Right lobe of liver (tissue), 4 donors: ENCODE data around the gene HBQ1.

ENCODE experiments used
- POLR2A ChIP-seq: fragments of 450-650 bp; IDR thresholded peaks from one replicate; pipeline ENCODE4 v1.6.1; 2017; ENCODE audit warnings: antibody characterized with exemption, mild to moderate bottlenecking
- TF ChIP-seq, protein P1 (sequence below), 4 donors: fragments of 200-600 bp in 3 of 4; fragments of 450-650 bp in 1 of 4; IDR thresholded peaks; one replicate each; pipeline versions ENCODE4 v1.5.1 to v1.8.0; 2016 to 2022; ENCODE audit warnings: antibody characterized with exemption in 4 of 4, mild to moderate bottlenecking in 2 of 4
- donor health status: DM: no; HTN: no; CAD: no.
- donor health status: DM: no; HTN: no; CAD: no.
- donor health status: DM: no; HTN: yes; CAD: no.

GRCh38 chr16:177981-178667 is 2.1 kb upstream of the HBQ1 start:
- TF ChIP-seq POLR2A: no peak
- TF ChIP-seq, protein P1, sequence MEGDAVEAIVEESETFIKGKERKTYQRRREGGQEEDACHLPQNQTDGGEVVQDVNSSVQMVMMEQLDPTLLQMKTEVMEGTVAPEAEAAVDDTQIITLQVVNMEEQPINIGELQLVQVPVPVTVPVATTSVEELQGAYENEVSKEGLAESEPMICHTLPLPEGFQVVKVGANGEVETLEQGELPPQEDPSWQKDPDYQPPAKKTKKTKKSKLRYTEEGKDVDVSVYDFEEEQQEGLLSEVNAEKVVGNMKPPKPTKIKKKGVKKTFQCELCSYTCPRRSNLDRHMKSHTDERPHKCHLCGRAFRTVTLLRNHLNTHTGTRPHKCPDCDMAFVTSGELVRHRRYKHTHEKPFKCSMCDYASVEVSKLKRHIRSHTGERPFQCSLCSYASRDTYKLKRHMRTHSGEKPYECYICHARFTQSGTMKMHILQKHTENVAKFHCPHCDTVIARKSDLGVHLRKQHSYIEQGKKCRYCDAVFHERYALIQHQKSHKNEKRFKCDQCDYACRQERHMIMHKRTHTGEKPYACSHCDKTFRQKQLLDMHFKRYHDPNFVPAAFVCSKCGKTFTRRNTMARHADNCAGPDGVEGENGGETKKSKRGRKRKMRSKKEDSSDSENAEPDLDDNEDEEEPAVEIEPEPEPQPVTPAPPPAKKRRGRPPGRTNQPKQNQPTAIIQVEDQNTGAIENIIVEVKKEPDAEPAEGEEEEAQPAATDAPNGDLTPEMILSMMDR (IDR thresholded peaks at IDR 0.05): no peak
